Left renal pelvis (tissue), 4 donors: ENCODE results near the gene PSMD1. TPM values are rescaled to one million over a fixed set of nuclear protein-coding genes. Genes with fewer than 3 reads are reported as not detected.

Experiments
- DNase-seq, 4 donors: peaks; one replicate each; pipeline ENCODE4 v3.0.0-alpha.2; 2013; ENCODE audit warnings: low read depth in 4 of 4, low spot score in 3 of 4
- polyA plus RNA-seq, 4 donors: library from polyadenylated mRNA; unstranded; fragments of 120-200 nt; gene quantifications; one replicate each; pipeline ENCODE4 v1.2.1, GENCODE V29; 2013; ENCODE audit not compliant: insufficient read length in 4 of 4

Gene PSMD1
- polyA plus RNA-seq, 4 donors, result 84.9 to 111 (median 102) TPM

GRCh38 chr2:231198291-231199173, 141.9 kb downstream of the PSMD1 start, which contains the start of gene ARMC9:
TSS of gene ARMC9 (plus strand) at chr2:231198631. CDS start at chr2:231206239, 7,608 bp downstream.
- peak in 3 of 4 donors; percentile 67 to 75 (median 71) for DNase-seq

DNA sequence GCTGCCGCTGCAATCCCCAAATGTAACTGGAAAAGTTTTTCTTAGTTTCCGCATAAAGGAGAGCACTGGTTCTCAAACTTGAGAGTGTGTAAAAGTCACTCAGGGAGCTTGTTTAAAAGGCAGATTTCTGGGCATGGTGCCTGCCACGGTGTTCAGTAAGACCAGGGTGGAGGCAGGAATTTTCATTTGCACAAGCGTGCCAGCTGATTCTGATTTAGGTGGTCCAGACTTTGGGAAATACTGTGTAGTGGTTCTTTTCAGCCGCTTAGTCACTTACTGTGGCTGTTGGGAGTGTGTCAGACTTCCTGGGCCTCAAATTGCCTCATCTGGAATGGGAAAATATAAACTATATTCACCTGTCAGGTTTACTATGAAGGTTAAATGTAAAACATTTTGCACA, 142.6 kb downstream of the PSMD1 start:
- no peak for DNase-seq

DNA sequence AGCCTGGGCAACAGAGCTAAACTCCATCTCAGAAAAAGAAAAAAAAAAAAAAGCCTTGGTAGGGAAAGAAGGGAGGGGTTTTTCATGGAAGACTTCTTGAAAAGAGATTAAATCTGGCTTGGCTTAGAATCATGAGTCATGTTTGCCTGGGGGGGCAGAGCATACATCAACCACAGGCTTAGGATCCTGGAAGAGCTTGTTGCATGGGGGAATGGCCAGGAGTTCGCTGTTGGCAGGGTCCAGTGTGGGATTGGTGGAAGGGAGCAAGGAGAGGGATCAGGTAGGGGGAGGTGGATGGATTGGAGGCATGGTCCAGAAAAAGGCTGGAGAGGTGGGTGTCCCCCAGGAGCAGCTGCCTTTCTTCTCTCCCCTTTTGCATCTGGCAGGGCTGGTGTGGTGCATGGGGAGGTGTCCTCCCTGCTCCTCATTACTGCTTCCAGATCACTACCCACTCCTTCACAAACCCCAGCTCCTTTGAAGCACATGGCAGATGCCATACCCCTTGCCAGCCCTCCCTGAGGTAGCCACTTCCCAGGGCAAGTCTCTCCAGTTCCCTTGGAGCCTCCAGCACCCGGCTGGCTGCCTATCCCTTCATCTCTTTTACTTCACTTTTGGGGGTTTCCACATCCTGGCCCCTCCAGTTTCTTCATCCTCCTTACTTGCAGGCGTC, 144.3 kb downstream of the PSMD1 start:
- DNase-seq, result no peak

DNA sequence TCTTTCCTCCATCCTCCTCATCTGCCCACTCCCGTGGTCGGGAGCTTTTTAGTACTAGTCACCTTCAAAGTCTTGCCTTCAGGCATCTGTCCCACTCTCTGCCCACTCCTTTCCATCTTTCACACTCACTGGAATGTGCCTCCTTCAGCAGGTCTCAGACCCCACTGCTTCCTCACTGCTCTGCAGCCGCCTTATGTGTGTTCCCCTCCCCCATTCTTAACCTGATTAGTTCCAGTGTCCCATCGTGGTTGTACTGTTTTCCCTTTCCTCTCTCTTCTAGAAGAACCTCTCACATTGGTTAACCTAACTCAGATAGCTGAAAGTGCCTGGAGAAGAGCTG, 144.8 kb downstream of the PSMD1 start:
- DNase-seq, result no peak

GRCh38 chr2:231203087-231203486, 146.4 kb downstream of the PSMD1 start:
- no peak for DNase-seq

- no peak for DNase-seq
Observed at GRCh38 chr2:231204146-231204545, 147.5 kb downstream of the PSMD1 start.

GRCh38 chr2:231204581-231204980, 147.9 kb downstream of the PSMD1 start:
- DNase-seq, result no peak

DNA sequence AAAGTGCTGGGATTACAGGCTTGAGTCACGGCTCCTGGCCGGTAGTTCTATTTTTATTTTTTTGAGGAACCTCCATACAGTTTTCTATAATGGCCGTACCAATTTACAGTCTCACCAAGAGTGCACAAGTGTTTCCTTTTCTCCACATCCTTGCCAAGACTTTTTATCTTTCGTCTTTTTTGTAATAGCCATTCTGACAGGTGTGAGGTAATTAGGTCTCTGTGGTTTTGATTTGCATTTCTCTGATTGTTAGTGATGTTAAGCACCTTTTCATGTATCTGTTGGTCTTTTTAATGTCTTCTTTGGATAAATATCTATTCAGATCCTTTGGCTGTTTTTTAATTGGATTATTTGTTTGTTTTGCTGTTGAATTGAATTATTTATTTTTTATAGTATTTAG, 151.1 kb downstream of the PSMD1 start:
- no peak for DNase-seq

DNA sequence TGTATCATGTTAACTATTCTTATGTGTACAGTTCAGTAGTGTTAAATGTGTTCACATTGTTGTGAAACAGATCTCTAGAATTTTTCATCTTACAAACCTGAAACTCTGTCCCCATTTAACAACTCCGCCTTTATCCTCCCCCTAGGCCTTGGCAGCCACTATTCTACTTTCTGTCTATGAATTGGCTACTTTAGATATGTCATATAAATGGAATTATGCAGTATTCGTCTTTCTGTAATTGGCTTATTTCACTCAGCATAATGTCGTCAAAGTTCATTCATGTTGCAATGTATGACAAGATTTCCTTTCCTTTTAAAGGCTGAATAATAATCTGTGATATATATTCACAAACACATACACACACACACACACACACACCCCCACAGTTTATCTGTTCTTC, 154.1 kb downstream of the PSMD1 start:
- DNase-seq, result no peak

- no peak for DNase-seq
Observed at GRCh38 chr2:231211486-231211885, 154.8 kb downstream of the PSMD1 start.

DNA sequence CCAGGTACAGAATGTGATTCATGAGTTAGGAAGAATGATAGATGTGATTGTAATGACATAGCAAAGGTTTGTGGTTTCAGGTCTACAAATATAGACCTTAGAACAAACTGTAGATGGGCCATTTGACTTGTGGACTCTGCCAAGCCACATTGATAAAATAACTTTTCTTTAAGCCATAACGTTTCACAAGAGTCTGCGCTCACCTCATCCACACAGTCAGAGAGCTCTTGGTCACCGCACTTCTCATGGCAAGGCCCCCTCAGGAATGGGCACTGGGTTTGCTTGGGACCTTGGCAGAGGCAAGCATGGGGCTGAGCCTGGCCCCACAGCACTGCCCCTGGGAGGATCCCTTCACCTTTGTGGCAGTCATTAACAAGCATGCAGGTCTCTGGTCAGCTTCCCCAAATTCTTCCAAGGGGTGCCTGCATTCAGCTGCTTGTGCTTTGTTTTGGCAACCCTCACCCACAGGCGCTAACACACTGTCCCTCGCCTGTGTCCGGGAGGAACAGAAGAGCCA, 155.7 kb downstream of the PSMD1 start:
- DNase-seq, result no peak

GRCh38 chr2:231213931-231214642, 157.4 kb downstream of the PSMD1 start:
- DNase-seq, result no peak

GRCh38 chr2:231218366-231218765, 161.7 kb downstream of the PSMD1 start:
- DNase-seq, result no peak

DNA sequence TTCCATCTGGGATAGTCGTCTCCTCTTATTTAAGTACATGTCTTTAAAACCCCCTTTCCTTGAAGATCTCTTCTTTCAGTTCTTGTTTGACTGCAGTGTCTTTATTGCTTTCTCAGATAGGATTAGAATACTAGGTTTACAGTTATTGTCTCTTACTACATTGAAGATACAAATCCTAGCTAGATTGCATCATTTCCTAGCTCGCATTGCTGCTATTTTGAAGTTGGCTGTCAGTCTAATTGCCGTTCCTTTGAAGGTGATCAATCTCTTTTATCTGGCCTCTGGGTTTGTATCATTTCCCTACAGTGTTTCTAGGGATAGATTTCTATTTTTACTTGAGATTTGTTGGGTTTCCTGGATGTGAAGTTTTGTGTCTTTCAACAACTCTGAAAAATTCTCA, 162.6 kb downstream of the PSMD1 start:
- DNase-seq, result no peak

DNA sequence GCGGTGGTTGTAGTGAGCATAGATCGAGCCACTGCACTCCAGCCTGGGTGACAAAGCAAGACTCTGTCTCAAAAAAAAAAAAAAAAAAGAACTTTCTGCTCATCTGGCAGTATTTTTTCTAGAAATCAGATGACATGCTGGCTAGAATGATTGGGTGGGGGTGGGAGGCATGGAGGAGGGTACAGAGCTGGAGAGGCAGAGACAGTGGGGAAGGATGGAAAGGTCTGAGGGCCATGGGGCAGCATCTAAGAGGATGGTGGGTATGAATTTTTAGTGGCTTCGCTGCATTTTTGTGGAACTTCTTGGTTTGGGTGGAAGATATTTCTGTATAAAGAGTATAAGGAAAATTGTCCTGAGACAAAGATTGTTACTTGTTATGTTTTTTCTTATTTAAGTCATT, 165.1 kb downstream of the PSMD1 start:
- no peak for DNase-seq

Other genes starting within 250 kb of the PSMD1 start
- gene ITM2C, start 191.9 kb upstream of the PSMD1 start, polyA plus RNA-seq, result 100 to 1,000 TPM; 325 to 928 (median 914) TPM
- gene GPR55, start 131.6 kb upstream of the PSMD1 start, polyA plus RNA-seq, result under 1 TPM; 0.16 to 0.55 (median 0.29) TPM
- gene SPATA3, start 60.7 kb upstream of the PSMD1 start, polyA plus RNA-seq, result not detected
- 1 to 10 TPM; 1.3 to 4.9 (median 3.4) TPM for gene C2orf72, start 19.3 kb upstream of the PSMD1 start, polyA plus RNA-seq
- gene HTR2B, start 68.2 kb downstream of the PSMD1 start, polyA plus RNA-seq, result 10 to 100 TPM; 13.6 to 39.5 (median 22.5) TPM
- 10 to 100 TPM; 24.6 to 30.1 (median 27.1) TPM for gene ARMC9, start 141.8 kb downstream of the PSMD1 start, polyA plus RNA-seq